DOHH2 (cell line): Measurements from ENCODE around the gene PPP1R13B.

ENCODE experiments used
- CTCF ChIP-seq: fragments of 200-600 bp; sonication (generic); IDR thresholded peaks from one replicate; pipeline ENCODE4 v1.5.1; 2014; ENCODE audit warnings: antibody characterized with exemption, mild to moderate bottlenecking, low read depth, low read length; ENCODE audit not compliant: poor library complexity, severe bottlenecking
- EZH2phosphoT487 ChIP-seq: fragments of 200-600 bp; sonication (generic); IDR thresholded peaks from 2 replicates; pipeline ENCODE4 v1.6.1; 2017; ENCODE audit warnings: borderline replicate concordance, mild to moderate bottlenecking, antibody characterized with exemption, low read length, moderate library complexity, mixed read lengths

- TF ChIP-seq CTCF = no peak
- TF ChIP-seq EZH2phosphoT487 = no peak
These were observed 45.9 kb downstream of the PPP1R13B start for GRCh38 chr14:103801459-103801858.
